LNCAP (cell line): ENCODE results near the gene MGAT4A.
A peak's percentile ranks its signal among the peaks of the same experiment; 100 is the strongest.

Experiments
- CTCF ChIP-seq: fragments of 450-650 bp; IDR thresholded peaks from 2 replicates; pipeline ENCODE4 v1.5.1; 2017; ENCODE audit warnings: mild to moderate bottlenecking

Gene MGAT4A

GRCh38 chr2:98570356-98570755 lies 160.6 kb downstream of the MGAT4A start:
- TF ChIP-seq CTCF = no peak

- no peak for TF ChIP-seq CTCF
Measured at GRCh38 chr2:98569915-98570314, 161.0 kb downstream of the MGAT4A start.

GRCh38 chr2:98569197-98569793 lies 161.6 kb downstream of the MGAT4A start:
- TF ChIP-seq CTCF = peak; percentile 95
